Kidney tubule cell (primary cell): ENCODE measurements around the gene BANP.
"Not testable (repeated sequence)": the region's sequence is repeated elsewhere in the genome, so short reads cannot be mapped to it uniquely, and the experiment has no call there.

ENCODE experiments used
- DNase-seq: peaks from one replicate; pipeline ENCODE4 v3.0.0-alpha.2; 2018; ENCODE audit warnings: low spot score

The BANP gene

GRCh38 chr16:87950765-87951551 lies at the start of gene BANP:
Gene BANP, plus strand, starts transcription at chr16:87951434. Its CDS starts 23,682 bp downstream, at chr16:87975116.
- DNase-seq, result peak; percentile 99

- DNase-seq, result not testable (repeated sequence)
Measured at GRCh38 chr16:87904963-87905362, 46.3 kb upstream of the BANP start.

- DNase-seq, result not testable (repeated sequence)
Measured at GRCh38 chr16:87905521-87905920, 45.7 kb upstream of the BANP start.

GRCh38 chr16:87908101-87908500 lies 43.1 kb upstream of the BANP start:
- not testable (repeated sequence) for DNase-seq

GRCh38 chr16:87909203-87909935 lies 41.9 kb upstream of the BANP start:
- DNase-seq, result peak; percentile 64

- DNase-seq, result not testable (repeated sequence)
Measured at GRCh38 chr16:87911106-87911763, 40.0 kb upstream of the BANP start.

- not testable (repeated sequence) for DNase-seq
Measured at GRCh38 chr16:87912691-87913090, 38.5 kb upstream of the BANP start.

- DNase-seq, result not testable (repeated sequence)
Measured at GRCh38 chr16:87914021-87914725, 37.1 kb upstream of the BANP start.

- no peak for DNase-seq
Measured at GRCh38 chr16:87914812-87915211, 36.4 kb upstream of the BANP start.

- no peak for DNase-seq
Measured at GRCh38 chr16:87917503-87917902, 33.7 kb upstream of the BANP start.

- no peak for DNase-seq
Measured at GRCh38 chr16:87918338-87918737, 32.9 kb upstream of the BANP start.

GRCh38 chr16:87918866-87919680 lies 32.2 kb upstream of the BANP start:
- DNase-seq, result no peak

GRCh38 chr16:87919681-87919994 lies 31.6 kb upstream of the BANP start:
- no peak for DNase-seq

GRCh38 chr16:87921236-87921773 lies 29.9 kb upstream of the BANP start:
- DNase-seq, result no peak

GRCh38 chr16:87922250-87922871 lies 28.9 kb upstream of the BANP start:
- DNase-seq, result no peak

- peak; percentile 93 for DNase-seq
Measured at GRCh38 chr16:87924041-87924810, 27.0 kb upstream of the BANP start.

GRCh38 chr16:87924811-87925670 lies 26.2 kb upstream of the BANP start:
- DNase-seq, result peak; percentile 94

GRCh38 chr16:87926246-87927194 lies 24.7 kb upstream of the BANP start:
- DNase-seq, result no peak
